ENCODE results near the gene USP21. TPM values are rescaled to one million over a fixed set of nuclear protein-coding genes. Genes with fewer than 3 reads are reported as not detected.

Gene USP21
- total and polyA plus RNA-seq, 2 donors (not counting 3 experiments of a cell fraction or from before 2014, with no cell fraction given) = 19.7 to 29.2 TPM

- Histone ChIP-seq H3K4me3 (replicated peaks in 1 of 3; ENCODE audit: insufficient read depth in 1 of 3, low read depth in 1 of 3, low read length in 3 of 3) (no peak overlapping the region), H3K27me3 (ENCODE audit: control insufficient read depth in 2 of 2, insufficient read depth in 2 of 2, low read length in 2 of 2) (no peaks in the 10 kb centered on the region), H3K9me1 (replicated peaks; ENCODE audit: control insufficient read depth, extremely low read depth, insufficient read depth, low read length) (no peaks in the 10 kb centered on the region), H3K9ac (replicated peaks; ENCODE audit: extremely low read depth, insufficient read depth, low read length) (no peak overlapping the region), H3K27ac (ENCODE audit: insufficient read depth, low read depth, low read length) (no peak overlapping the region), H3K79me2 (ENCODE audit: control insufficient read depth, insufficient read depth, low read length) (peaks cover 8% of the 10 kb centered on the region), H3K4me1 (ENCODE audit: control insufficient read depth, extremely low read depth, insufficient read depth, low read length) (peaks cover 11% of the 10 kb centered on the region), H3K36me3 (ENCODE audit: control insufficient read depth in 2 of 2, extremely low read depth in 1 of 2, insufficient read depth in 2 of 2, low read length in 2 of 2) (peaks cover 9 to 13% of the 10 kb centered on the region in 2 experiments), H2AFZ (ENCODE audit: low read depth, low read length) (no peak overlapping the region), H4K20me1 (replicated peaks; ENCODE audit: control insufficient read depth, extremely low read depth, insufficient read depth, low read length) (no peaks in the 10 kb centered on the region), H3K4me2 (ENCODE audit: insufficient read depth, low read length) (peak overlapping the region; percentile 79), H3K9me3 (replicated peaks; ENCODE audit: control insufficient read depth, insufficient read depth, low read length) (no peaks in the 10 kb centered on the region)
- no peak for DNase-seq (ENCODE audit: low read depth, low spot score)
- BruUV-seq (replicated peaks) = no TSS peak
- POLR2A ChIA-PET = interaction anchor here (1.0 kb wide), 1 partner anchor 10 kb away, joined by 4 read pairs; no protein-coding TSS in a partner anchor
- intact Hi-C loops (cut with micrococcal nuclease) (no loop called here), dilution Hi-C loops (cut with MboI; ENCODE audit: extremely low pct_ligation_motif_present, low sequenced_read_pairs) (no loop called here)
- no peak for TF ChIP-seq FOS (IDR thresholded peaks at IDR 0.05; ENCODE audit: borderline replicate concordance, insufficient read depth, low read length)
- TF ChIP-seq, protein P1, sequence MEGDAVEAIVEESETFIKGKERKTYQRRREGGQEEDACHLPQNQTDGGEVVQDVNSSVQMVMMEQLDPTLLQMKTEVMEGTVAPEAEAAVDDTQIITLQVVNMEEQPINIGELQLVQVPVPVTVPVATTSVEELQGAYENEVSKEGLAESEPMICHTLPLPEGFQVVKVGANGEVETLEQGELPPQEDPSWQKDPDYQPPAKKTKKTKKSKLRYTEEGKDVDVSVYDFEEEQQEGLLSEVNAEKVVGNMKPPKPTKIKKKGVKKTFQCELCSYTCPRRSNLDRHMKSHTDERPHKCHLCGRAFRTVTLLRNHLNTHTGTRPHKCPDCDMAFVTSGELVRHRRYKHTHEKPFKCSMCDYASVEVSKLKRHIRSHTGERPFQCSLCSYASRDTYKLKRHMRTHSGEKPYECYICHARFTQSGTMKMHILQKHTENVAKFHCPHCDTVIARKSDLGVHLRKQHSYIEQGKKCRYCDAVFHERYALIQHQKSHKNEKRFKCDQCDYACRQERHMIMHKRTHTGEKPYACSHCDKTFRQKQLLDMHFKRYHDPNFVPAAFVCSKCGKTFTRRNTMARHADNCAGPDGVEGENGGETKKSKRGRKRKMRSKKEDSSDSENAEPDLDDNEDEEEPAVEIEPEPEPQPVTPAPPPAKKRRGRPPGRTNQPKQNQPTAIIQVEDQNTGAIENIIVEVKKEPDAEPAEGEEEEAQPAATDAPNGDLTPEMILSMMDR (IDR thresholded peaks at IDR 0.05; ENCODE audit: extremely low read depth in 1 of 2, insufficient read depth in 1 of 2, low read depth in 1 of 2, low read length in 2 of 2) = no peak
- TF ChIP-seq GATA2 (IDR thresholded peaks at IDR 0.05; ENCODE audit: insufficient read depth, insufficient read length, low read depth, low read length) = no peak
- TF ChIP-seq MYC (IDR thresholded peaks at IDR 0.05; ENCODE audit: low read depth, low read length) = no peak
- TF ChIP-seq POLR2AphosphoS5 (IDR thresholded peaks at IDR 0.05; ENCODE audit: insufficient read depth, low read depth, low read length) = no peak
- TF ChIP-seq EZH2 (IDR thresholded peaks at IDR 0.05; ENCODE audit: borderline replicate concordance, low read depth, low read length, severe bottlenecking) = no peak
- TF ChIP-seq, protein P2, sequence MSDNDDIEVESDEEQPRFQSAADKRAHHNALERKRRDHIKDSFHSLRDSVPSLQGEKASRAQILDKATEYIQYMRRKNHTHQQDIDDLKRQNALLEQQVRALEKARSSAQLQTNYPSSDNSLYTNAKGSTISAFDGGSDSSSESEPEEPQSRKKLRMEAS (IDR thresholded peaks at IDR 0.05; ENCODE audit: insufficient read depth, insufficient read length) = no peak
- TF ChIP-seq JUN (IDR thresholded peaks at IDR 0.05; ENCODE audit: borderline replicate concordance, insufficient read depth, insufficient read length, low read depth) = no peak
- TF ChIP-seq POLR2A (IDR thresholded peaks at IDR 0.05; ENCODE audit: low read depth, low read length) = no peak
- FAIRE-seq = no peak
- CTCF ChIA-PET = interaction anchor here (1.0 to 2.5 kb wide), 3 partner anchors 8 to 199 kb away, joined by 3 to 10 read pairs (median 3); partner anchors contain the start of gene PPOX
Observed at GRCh38 chr1:161175771-161176453, 16.6 kb downstream of the USP21 start.

Data from endothelial cell of umbilical vein (primary cell).